ENCODE measurements around the gene VDAC2. TPM values are rescaled to one million over a fixed set of nuclear protein-coding genes. Genes with fewer than 3 reads are reported as not detected.
"Not testable (repeated sequence)": the region's sequence is repeated elsewhere in the genome, so short reads cannot be mapped to it uniquely, and the experiment has no call there.

VDAC2 gene
- polyA plus RNA-seq, 1 donor from 2014 or later, result 291 TPM

DNA sequence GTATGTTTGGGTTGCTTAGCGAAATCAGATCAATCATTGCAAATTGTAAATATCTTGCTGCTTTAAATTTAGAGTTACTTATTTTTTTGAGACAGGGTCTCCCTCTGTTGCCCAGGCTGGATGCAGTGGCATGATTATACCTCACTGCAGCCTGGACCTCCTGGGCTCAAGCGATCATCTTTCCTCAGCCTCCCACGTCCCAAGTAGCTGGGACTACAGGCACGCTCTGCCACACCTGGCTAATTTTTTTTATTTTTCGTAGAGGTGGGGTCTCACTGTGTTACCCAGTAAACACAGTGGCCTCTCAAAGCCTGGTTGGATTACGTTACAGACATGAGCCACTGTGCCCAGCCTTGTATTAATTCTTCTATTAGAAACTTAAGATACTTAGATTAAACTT, 1.7 kb downstream of the VDAC2 start:
- Histone ChIP-seq H3K27ac (ENCODE audit: low read length) (no peak overlapping the region), H3K9me2 (ENCODE audit: insufficient read depth, low read length) (no peaks in the 10 kb centered on the region), H3K4me3 (ENCODE audit: low read length) (peak overlapping the region; percentile 83), H3K36me3 (ENCODE audit: insufficient read depth, low read length) (no peaks in the 10 kb centered on the region), H4K20me1 (ENCODE audit: insufficient read depth) (no peaks in the 10 kb centered on the region), H2AFZ (ENCODE audit: low read depth, low read length) (no peak overlapping the region), H3K79me2 (replicated peaks; ENCODE audit: insufficient read depth, low read length) (peaks cover 32% of the 10 kb centered on the region), H3K9me3 (ENCODE audit: low read length) (no peaks in the 10 kb centered on the region), H3F3A (ENCODE audit: insufficient read depth, low read length, poor library complexity, severe bottlenecking) (no peaks in the 10 kb centered on the region), H3K9ac (ENCODE audit: low read length) (peak overlapping the region; percentile 97), H3K4me2 (ENCODE audit: low read length) (peak overlapping the region; percentile 93), H3K27me3 (ENCODE audit: insufficient read depth, low read depth, low read length) (no peaks in the 10 kb centered on the region)
- TF ChIP-seq SMC3 (conservative IDR thresholded peaks at IDR 0.05; ENCODE audit: poor library complexity), result no peak
- TF ChIP-seq EP300 (conservative IDR thresholded peaks at IDR 0.05; ENCODE audit: poor library complexity, severe bottlenecking), result no peak
- TF ChIP-seq MXI1 (conservative IDR thresholded peaks at IDR 0.05; ENCODE audit: poor library complexity, severe bottlenecking), result no peak
- TF ChIP-seq RAD21 (conservative IDR thresholded peaks at IDR 0.05), result no peak
- TF ChIP-seq, protein P1, sequence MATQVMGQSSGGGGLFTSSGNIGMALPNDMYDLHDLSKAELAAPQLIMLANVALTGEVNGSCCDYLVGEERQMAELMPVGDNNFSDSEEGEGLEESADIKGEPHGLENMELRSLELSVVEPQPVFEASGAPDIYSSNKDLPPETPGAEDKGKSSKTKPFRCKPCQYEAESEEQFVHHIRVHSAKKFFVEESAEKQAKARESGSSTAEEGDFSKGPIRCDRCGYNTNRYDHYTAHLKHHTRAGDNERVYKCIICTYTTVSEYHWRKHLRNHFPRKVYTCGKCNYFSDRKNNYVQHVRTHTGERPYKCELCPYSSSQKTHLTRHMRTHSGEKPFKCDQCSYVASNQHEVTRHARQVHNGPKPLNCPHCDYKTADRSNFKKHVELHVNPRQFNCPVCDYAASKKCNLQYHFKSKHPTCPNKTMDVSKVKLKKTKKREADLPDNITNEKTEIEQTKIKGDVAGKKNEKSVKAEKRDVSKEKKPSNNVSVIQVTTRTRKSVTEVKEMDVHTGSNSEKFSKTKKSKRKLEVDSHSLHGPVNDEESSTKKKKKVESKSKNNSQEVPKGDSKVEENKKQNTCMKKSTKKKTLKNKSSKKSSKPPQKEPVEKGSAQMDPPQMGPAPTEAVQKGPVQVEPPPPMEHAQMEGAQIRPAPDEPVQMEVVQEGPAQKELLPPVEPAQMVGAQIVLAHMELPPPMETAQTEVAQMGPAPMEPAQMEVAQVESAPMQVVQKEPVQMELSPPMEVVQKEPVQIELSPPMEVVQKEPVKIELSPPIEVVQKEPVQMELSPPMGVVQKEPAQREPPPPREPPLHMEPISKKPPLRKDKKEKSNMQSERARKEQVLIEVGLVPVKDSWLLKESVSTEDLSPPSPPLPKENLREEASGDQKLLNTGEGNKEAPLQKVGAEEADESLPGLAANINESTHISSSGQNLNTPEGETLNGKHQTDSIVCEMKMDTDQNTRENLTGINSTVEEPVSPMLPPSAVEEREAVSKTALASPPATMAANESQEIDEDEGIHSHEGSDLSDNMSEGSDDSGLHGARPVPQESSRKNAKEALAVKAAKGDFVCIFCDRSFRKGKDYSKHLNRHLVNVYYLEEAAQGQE (IDR thresholded peaks at IDR 0.05; ENCODE audit: borderline replicate concordance), result no peak
- no peak for TF ChIP-seq TAF1 (IDR thresholded peaks at IDR 0.05; ENCODE audit: low read depth)
- no peak for TF ChIP-seq EZH2 (IDR thresholded peaks at IDR 0.05; ENCODE audit: borderline replicate concordance, insufficient read depth, low read length, poor library complexity, severe bottlenecking)
- TF ChIP-seq, protein P2, sequence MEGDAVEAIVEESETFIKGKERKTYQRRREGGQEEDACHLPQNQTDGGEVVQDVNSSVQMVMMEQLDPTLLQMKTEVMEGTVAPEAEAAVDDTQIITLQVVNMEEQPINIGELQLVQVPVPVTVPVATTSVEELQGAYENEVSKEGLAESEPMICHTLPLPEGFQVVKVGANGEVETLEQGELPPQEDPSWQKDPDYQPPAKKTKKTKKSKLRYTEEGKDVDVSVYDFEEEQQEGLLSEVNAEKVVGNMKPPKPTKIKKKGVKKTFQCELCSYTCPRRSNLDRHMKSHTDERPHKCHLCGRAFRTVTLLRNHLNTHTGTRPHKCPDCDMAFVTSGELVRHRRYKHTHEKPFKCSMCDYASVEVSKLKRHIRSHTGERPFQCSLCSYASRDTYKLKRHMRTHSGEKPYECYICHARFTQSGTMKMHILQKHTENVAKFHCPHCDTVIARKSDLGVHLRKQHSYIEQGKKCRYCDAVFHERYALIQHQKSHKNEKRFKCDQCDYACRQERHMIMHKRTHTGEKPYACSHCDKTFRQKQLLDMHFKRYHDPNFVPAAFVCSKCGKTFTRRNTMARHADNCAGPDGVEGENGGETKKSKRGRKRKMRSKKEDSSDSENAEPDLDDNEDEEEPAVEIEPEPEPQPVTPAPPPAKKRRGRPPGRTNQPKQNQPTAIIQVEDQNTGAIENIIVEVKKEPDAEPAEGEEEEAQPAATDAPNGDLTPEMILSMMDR (IDR thresholded peaks at IDR 0.05; ENCODE audit: poor library complexity, severe bottlenecking), result no peak
- TF ChIP-seq POLR2AphosphoS5 (IDR thresholded peaks at IDR 0.05), result no peak

DNA sequence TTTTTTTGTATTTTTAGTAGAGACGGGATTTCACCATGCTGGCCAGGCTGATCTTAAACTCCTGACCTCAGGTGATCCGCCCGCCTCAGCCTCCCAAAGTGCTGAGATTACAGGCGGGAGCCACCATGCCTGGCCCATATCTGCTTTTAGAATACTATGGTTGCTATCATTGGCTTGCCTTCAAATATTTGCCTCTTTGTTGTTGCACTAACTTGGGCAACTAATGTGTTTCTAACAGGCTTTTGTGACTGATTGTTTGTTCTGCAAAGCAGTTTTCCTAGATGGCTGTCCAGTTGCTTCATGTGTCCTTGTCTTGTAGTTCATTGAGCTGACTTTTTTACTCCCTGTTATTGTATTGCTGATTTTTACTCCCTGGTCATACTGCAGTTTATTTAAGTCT, 9.7 kb downstream of the VDAC2 start:
- Histone ChIP-seq H3K27ac (ENCODE audit: low read length) (no peak overlapping the region), H3K9ac (ENCODE audit: low read length) (no peak overlapping the region), H2AFZ (ENCODE audit: low read depth, low read length) (no peak overlapping the region), H4K20me1 (ENCODE audit: insufficient read depth) (peaks cover 3% of the 10 kb centered on the region), H3K36me3 (ENCODE audit: insufficient read depth, low read length) (peaks cover 4% of the 10 kb centered on the region), H3K4me3 (ENCODE audit: low read length) (no peak overlapping the region), H3K4me2 (ENCODE audit: low read length) (no peak overlapping the region), H3K27me3 (ENCODE audit: insufficient read depth, low read depth, low read length) (no peaks in the 10 kb centered on the region), H3K9me2 (ENCODE audit: insufficient read depth, low read length) (no peaks in the 10 kb centered on the region), H3K79me2 (replicated peaks; ENCODE audit: insufficient read depth, low read length) (peaks cover 20% of the 10 kb centered on the region), H3F3A (ENCODE audit: insufficient read depth, low read length, poor library complexity, severe bottlenecking) (no peaks in the 10 kb centered on the region), H3K9me3 (ENCODE audit: low read length) (no peaks in the 10 kb centered on the region)
- no peak for TF ChIP-seq RAD21 (conservative IDR thresholded peaks at IDR 0.05)
- TF ChIP-seq EP300 (conservative IDR thresholded peaks at IDR 0.05; ENCODE audit: poor library complexity, severe bottlenecking), result no peak
- TF ChIP-seq SMC3 (conservative IDR thresholded peaks at IDR 0.05; ENCODE audit: poor library complexity), result no peak
- TF ChIP-seq, protein P2 (IDR thresholded peaks at IDR 0.05; ENCODE audit: poor library complexity, severe bottlenecking), result no peak
- TF ChIP-seq TAF1 (IDR thresholded peaks at IDR 0.05; ENCODE audit: low read depth), result no peak
- TF ChIP-seq MXI1 (conservative IDR thresholded peaks at IDR 0.05; ENCODE audit: poor library complexity, severe bottlenecking), result no peak
- no peak for TF ChIP-seq POLR2AphosphoS5 (IDR thresholded peaks at IDR 0.05)
- TF ChIP-seq, protein P1 (IDR thresholded peaks at IDR 0.05; ENCODE audit: borderline replicate concordance), result no peak
- no peak for TF ChIP-seq EZH2 (IDR thresholded peaks at IDR 0.05; ENCODE audit: borderline replicate concordance, insufficient read depth, low read length, poor library complexity, severe bottlenecking)

DNA sequence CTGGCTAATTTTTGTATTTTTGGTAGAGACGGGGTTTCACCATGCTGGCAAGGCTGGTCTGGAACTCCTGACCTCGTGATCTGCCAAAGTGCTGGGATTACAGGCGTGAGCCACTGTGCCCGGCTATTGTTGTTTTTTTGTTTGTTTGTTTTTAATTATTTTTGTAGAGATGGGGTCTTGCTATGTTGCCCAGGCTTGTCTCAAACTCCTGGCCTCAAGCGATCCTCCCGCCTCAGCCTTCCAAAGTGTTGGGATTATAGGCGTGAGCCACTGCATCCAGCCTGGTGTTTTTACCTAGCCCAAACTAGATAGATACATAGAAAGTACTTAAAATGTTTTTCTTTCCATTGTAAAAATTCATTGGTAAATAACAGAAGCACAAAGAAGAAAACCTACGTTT, 10.9 kb downstream of the VDAC2 start:
- not testable (repeated sequence) for H3K9me2 ChIP-seq (ENCODE audit: insufficient read depth, low read length); H3K36me3 ChIP-seq (ENCODE audit: insufficient read depth, low read length); H3K4me3 ChIP-seq (ENCODE audit: low read length); H4K20me1 ChIP-seq (ENCODE audit: insufficient read depth); H2AFZ ChIP-seq (ENCODE audit: low read depth, low read length); H3K27me3 ChIP-seq (ENCODE audit: insufficient read depth, low read depth, low read length); H3K9me3 ChIP-seq (ENCODE audit: low read length); H3K4me2 ChIP-seq (ENCODE audit: low read length); H3K27ac ChIP-seq (ENCODE audit: low read length); H3F3A ChIP-seq (ENCODE audit: insufficient read depth, low read length, poor library complexity, severe bottlenecking); H3K9ac ChIP-seq (ENCODE audit: low read length)
- peaks cover 19% of the 10 kb centered on the region for H3K79me2 ChIP-seq (replicated peaks; ENCODE audit: insufficient read depth, low read length)

All from neural cell (in vitro differentiated cells).